CD4-positive, alpha-beta T cell treated with Interferon alpha-2 for 1 hour (primary cell): ENCODE measurements around the gene ARGLU1.

ENCODE experiments used
- DNase-seq, 2 donors: peaks; one replicate each; pipeline ENCODE4 v3.0.0-alpha.2; 2020 to 2022

Gene ARGLU1

DNA sequence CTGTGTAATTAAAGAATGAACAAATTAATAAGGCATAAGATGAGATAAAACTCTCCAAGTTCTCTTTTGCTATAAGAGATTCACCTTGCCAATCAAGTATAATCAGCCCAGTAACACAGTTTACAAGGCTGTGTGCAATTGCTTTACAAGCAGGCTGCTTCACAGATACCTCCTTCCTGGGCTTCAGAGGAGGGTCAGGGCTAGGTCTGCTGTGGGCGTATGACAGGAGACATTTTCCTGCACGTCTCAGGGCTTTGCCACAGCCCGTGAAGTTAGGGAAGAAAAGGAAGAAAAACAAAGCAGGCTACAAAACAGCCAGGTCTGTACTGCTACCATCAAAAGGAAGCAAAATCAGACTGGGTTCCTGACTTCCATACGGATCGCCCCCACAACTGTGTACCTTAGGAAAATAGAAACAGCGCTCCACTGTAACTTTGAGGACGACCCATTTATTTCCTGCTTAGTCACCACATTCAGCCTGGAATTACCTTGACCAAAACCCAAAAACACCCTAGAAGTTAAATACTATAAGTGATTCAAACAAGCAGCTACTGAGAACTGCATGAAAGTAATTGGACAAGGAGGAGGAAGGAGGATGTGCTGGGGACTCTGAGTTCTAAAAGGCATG, 44.9 kb downstream of the ARGLU1 start:
- DNase-seq = no peak

DNA sequence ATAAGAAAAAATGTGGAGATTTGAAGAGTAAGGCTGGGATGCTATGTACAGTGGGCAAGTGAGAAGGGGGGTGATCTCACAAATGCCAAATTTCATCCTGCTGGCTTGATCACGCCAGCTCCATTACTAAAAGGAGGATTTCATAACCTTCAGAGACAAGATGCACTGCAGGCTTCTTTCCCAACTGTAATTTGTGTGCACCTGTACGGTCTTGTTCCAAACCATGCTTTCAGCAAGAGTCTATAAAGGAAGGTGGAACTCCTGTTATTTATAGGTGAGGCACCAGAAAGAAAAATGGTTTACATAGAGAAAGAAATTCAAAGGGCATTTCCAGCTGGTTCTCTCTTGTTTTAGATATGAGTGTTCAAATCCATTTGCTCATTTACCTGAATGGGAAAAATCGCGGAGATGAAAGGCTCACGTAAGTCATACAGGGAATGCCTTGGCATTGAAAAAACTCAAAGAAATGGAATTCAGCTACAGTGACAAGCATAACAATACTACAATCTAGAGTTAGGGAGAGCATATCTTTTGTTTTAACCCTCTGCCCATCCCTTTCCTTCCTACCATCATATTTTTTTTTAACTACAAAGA, 45.7 kb downstream of the ARGLU1 start:
- no peak for DNase-seq

DNA sequence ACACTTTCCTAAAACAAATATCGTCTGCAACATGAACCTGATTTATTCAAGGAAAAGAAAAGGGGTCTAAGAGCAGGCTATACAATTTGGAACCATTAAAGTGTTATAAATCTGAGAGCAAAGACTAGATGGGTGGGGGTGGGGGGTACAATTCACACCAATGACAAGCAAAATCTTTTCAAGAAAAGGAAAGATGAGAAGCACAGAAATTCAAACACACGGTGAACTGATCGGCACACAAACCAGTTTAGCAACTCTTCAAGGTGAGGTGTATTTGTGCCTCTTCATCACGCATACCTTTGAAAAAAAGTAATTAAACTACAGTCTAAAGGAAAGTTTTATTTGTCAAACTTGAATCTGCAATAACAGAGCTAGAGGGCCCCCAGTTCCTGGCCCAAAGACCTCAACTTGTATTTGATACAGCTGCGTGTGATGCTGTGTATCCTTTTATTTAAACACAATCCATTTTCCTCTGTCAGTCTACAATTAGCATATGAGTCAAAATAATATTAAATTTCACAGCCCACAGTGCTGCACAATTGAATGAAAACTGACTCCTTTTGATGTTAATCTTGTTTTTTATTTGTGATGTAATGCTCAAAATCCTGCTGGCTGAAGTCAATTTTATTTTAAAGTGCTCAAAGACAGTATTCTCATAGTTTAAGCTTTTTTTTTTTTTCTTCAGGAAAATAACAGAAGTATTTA, 46.7 kb downstream of the ARGLU1 start:
- DNase-seq = no peak

DNA sequence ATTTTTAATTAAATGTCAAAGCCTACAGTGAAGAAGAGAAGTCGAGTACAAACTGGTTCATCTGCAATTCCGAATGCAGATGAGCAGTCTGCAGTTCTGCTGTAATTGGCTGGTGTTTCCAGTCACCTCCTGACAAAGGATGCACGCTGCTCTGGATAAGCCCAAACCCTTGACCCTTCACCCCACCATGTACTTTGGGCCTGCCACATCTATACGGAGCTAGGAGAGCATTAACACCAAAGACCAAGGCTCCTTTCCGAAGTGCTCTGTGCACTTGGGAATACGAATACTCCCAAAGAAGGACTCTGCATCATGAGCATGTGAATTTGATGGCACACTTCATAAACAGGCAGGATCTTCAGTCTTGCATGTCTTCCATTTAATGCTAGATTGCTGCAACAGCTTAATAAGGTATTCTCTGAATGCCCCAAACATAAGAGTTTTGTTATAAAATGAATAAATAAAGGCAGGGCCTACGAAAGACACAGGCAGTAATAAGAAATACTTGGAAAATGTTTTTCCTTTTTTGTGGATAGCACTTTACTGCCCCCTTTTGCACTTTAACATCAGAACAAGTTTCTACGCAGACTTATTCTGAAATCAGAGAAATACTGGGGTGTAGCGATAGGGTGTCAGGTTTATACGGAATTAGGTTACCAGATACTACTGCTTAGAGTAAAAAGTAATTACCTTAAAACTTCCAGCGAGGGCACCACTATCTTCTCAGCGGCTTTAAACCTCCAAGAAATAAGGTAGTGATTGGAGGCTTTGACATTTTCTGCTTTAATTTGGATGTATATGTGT, 47.5 kb downstream of the ARGLU1 start:
- no peak for DNase-seq

DNA sequence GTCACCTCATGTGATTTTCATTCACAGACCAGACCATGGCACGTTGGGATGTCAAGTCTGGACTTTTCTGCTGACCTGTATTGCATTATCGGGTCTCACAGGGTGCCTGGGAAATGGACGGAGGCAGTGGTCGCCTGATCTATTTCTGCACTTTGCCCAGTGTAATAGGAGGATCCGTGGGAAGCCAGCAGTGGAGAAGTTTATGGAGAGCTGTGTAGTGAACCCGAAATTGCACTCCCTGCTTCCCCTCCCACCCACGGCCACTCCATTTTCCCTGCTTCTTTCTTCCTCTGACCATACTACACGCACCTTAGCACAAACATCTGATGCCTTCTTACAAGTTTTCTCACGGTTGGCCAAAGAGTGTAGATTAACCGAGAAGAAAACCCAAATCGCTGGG, 49.4 kb downstream of the ARGLU1 start:
- no peak for DNase-seq

DNA sequence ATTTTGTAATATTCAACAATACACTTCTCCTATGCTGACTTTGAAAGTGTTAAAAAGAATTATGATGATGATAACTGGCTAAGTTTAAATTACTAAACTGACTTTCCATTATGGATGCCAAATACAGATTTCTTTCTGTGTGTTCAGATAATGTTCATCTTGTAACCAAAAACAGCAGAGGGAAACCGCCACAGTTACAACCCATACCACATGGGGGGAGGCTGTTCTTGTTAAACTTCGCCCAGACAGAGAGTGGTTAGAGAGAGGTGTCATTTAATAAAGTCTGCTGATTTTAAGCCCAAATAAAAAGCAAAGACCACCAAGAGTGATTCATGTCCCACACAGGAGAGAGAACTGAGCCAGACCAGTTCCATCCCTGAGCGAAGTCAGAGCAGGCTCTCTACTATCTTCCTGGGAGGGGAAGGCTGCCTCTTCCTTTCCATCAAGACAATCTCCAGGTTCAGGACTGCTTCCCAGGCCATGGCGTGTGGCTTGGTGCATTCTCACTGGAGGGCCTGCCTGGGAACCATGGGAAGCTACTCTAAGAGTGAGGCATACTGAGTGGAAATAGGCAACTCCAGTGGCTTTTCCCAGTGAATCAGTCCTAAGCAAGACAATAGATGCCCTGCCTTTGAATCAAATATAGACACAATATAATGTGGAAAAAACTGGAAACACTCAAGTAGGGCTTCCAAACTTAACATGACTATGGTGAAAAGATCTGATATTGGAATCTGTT, 50.7 kb downstream of the ARGLU1 start:
- no peak for DNase-seq

DNA sequence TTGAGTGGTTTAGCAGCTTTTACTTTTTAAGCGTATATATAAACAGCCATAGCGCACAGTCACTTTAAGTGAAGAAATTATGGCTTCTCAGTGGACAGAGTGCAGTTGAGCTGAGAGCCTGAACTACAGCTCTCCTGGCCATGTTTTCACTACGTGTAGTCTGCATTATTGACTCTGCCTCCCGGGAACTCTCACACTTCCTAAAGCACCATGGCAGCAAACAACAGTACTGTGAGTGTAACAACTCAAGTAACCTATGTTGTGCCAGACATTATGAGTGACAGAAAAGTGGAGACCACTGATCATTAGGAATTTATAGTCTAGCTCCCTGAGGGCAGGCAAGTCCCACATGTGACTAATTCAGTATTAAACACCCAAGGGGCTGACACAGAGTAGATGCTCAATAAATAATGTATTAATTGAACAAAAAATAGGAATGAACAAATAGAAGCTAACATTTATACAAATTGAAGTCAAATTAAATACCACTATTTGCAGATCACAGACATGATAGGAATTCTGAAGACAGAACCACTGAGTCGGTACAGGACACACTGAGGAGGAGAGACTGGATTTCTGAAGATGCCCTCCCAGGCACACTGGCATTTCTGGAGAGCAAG, 52.2 kb downstream of the ARGLU1 start:
- no peak for DNase-seq

DNA sequence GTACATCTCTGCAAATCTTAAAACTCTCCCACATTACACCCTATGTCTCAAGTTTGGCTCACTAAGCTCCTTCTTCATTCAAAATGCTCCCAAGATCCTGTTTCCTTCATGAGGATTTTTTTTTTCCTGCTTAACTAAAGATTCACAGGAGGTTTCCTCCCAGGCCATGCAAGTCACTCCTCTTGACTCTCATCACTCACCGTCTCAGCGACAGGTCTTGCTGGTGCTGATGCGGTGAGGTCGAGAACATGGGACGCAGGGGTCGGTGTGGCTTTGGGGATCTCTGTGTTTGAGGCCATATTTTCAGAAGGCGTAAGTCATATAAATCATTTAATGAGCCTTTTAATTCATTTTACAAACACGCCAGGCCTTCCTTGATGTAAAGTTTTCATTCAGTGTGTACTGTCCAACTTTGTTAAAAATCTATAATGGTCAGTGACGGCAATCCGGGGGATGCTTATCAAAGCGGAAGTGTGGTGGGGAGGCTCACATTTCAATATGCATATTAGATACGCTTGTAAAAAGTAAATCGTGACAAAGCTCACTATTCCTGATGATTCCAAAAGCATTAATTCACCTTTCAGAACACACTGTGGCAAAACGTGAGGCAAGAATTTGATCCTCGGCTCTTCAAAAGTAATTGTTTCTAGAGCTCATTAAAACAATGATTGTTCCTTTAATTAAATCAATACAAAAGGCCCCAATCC, 52.9 kb downstream of the ARGLU1 start:
- no peak for DNase-seq

DNA sequence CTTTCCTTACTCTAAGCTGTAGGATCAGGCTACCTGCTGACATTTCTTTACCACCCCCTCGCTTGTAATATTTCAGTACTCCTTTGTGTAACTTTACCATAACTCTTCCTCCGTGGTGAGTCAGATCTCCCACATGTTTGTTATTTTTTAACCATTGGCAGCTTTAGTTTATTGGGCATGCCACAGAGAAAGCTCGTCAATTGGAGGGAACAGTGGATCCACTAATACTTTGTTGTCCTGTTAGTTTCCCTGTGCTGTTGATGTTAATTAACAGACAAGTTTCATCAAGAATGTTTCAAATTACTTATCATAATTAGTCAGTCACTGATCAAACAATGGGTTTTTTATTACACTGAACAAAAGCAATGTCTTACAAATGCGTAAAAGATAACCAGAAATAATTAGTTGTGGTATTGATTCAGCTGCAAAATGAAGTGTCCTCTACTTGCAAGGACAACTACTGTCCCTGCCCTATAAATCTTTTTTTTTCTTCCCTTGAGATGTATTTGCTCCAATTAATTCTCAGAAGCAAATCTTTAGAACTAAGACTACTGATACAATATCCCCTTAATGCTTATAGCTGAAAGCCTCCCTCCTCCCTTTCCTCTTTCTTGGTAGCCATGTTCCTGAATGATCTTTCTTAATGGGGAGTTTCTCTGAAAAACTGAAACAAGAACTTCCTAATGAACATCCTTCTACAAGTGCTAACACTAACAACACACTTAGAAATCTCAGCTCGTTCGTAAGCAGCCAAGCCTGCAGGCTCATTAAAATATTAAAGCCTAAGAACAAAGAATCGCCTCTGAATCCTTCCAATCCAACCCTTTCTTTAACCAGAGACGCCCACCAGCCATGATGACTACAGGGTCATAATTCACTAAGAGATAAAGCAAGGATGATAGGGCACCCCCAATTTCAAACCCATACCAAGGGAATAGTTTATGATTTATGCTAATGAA, 54.6 kb downstream of the ARGLU1 start:
- no peak for DNase-seq

DNA sequence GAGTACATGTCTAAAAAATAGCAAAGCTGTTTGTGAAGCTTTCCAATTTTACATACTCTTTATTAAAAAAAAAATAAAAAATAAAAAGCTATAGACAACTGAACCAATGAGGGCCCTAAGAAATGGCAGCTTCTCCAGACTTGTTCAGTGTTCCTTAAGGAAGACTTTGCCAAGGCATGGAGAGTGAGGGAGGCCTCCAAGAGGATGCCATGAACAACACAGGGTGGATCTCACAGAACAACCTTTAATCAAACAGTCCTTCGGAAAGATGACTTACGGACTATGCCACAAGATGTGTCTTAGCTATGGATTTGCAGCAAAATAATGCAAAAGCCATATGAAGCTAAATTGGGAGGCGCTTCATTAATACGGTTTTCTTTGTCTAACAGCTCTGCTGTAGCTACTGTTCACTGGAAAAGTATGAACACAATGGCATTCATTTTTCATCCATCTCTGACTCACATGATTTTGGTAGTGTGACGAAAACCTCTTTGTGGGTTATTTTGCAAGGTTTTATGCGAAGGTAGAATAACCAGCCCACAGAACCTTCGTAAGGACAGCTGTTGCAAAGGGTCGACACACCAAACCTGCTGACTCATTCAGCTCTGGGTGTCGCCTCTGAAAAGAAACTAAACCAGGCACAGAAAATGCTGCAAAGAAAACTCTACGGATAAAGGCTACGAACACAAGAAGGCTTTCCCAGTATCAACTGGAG, 60.2 kb downstream of the ARGLU1 start:
- DNase-seq = no peak

DNA sequence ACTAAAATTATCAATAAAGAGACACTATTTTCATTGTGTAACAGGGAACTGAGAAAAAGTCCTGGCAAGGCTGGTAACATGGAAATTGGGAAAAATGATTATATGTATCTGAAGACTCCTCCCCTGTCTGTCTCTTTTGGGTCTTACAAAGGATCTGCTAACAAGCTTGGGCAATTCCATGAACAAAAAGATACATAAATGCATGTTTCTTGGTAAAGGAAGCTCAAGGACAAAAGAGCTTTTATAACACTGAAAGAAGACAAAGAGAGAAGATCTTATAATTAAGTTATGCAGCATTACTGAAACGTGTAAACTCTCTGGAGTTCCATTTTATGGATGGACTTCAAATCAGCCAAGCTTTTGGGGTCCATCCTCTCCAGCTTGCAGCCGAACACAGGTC, 61.7 kb downstream of the ARGLU1 start:
- DNase-seq = no peak

DNA sequence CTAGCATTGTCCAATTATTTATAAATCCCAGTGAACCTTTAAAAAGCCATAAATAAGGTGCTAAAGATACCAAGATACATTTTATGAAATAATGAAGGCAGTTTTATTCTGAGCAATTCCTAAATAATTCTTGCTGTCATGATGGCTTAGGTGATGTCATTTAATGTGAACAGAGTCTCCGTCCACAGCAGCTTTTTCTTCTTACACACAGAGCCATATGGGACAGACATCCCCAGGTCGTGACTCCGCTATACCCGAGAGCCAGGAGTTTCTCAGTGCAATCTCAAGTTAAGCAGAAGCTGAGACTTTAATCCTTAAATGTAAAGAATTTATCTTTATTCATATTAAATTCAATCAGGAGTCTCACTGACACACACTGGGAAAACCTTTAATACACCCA, 62.2 kb downstream of the ARGLU1 start:
- DNase-seq = no peak

DNA sequence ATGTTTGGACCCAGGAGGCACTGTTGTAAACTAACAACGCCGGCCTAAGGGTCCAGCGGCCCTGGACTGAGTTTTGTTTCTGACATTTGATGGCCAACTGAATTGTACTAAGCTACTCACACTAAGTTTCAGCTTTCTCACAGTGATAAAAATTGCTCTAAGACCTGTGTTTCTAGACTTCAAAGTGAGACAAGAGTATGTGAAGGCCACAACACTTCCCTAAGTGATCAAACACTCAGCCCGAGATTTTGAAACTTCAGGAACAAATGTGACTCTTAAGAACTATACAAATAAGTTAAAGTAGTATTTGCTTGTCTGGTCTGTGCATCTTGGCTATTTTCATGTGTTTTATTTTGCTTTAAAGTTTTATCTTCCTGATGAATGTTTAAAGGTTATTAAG, 62.6 kb downstream of the ARGLU1 start:
- DNase-seq = no peak

DNA sequence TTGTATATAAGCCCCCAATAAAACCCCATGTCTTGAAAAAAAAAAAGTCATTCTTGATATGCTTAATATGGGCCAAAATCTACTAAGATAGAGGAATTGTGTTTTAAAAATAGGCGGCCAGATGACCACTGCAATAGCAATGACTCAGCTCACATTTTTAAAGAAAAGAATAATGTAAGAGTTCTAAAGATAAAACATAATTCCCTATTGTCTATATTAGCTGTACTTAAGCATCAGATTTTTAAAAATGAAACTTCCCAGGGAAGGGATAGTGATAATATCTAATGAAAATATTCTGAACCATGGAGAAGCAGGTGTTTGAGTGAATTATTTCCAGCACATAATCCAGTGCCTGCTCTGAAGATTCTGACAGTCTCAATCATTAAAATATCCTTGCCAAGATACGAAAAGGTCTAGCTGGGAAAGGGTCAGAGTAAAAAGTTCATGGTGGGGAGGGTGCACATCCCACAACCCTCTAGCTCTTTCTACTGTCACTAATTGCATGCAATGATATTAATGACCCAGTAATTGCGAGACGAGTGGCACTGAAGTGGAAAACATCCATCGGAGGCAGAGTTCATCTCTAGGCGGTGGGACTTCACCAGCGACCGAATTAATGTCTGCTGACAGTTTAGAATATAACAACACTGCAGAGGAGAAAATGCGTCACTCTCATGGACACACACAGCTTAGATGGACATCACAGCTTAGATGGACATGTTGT, 64.0 kb downstream of the ARGLU1 start:
- no peak for DNase-seq

DNA sequence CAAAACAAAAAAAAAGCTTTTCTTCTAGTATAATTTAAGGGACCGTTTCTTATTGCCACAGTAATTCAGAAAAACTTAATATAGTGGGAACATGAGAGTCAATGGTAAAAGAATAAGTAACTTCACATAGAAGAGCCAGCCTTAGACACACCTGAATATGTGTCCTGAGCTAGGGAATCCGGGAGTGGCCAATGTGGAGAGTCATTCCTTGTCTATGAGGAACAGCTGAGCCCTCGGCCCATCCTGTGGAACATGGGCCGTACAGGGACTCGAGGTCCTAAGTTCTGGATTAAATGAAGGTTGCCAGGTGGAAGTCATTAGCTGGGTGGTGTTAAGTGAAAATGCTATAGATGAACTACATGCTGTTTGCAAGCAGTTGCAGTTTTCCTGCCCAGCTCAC, 64.7 kb downstream of the ARGLU1 start:
- DNase-seq = no peak

DNA sequence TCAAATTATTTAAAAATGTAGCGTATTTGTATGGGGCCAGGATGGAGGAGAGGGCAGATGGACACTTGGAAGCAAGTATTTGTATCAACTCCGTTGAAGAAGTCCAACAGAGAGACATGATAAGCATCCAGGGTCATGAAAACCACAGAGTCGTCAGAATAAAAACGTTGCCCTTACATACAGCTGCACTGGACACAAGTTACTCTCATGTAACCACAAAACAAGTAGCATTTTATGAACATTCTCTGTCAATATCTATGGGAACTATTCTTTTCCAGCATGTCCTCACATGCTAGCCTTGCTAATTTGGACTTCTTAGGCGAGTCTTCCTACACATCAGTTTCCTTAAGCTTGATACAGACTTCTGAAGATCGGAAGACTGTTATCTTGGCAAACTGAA, 67.5 kb downstream of the ARGLU1 start:
- DNase-seq = no peak

DNA sequence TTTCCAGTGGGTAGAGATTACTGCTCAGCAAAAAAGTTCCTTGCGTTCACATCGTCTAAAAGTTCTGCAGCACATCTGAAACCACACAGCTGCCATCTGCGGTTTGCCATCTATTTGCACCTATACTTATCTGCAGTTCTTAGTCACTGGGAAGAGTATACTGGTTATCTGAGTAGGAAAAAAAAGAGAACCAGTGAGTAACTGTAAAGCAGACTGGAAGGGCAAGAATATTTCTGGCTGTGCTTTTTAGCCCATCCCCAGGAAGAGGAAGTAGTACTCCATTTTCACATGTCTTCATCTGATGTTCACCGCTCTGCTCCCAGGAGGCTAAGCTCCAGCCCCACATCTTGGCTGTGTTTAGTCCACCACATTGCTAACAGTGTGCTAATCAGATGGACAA, 68.0 kb downstream of the ARGLU1 start:
- DNase-seq = no peak

DNA sequence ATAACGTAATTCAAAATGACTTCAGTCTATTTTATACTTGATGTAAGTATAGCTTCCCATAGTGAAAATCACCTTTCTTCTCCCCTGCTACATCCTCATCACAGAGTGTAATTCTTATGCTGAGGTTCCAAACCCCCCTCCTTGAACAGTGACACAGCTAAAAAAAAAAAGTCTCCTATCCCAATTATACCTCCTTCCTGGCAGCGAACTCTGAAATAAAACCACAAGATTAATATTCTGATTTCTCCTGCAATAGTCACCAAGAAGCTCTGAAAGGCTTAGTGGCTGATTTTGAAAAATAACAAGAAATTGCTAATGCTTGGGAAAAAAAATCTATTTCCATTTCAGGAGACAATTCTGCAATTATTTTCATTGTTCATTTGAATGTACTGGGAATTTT, 68.8 kb downstream of the ARGLU1 start:
- no peak for DNase-seq

DNA sequence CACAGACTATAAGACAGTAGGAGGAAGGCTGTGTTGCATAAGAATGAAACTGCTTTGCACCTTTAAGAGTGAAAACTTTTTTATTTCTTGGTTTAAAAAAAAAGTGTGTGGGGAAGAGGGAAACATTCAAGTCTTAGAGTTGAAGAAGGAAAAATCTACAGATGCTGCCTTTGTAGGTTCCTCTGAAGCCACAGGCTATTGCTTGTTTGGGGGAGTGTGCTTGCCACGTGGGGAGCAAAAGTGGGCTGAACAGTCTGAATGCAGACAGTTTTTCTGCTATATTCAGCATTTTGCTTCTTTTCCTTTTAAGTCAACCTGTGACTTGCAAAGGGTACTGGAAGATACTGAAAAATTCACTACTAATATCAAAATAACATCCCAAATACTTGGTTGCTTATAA, 69.4 kb downstream of the ARGLU1 start:
- no peak for DNase-seq
